Measurements from ENCODE around the gene BTBD1. TPM values are rescaled to one million over a fixed set of nuclear protein-coding genes. Genes with fewer than 3 reads are reported as not detected.

BTBD1 gene
- total and polyA plus RNA-seq, 7 donors, result 93.5 to 193 (median 151) TPM

DNA sequence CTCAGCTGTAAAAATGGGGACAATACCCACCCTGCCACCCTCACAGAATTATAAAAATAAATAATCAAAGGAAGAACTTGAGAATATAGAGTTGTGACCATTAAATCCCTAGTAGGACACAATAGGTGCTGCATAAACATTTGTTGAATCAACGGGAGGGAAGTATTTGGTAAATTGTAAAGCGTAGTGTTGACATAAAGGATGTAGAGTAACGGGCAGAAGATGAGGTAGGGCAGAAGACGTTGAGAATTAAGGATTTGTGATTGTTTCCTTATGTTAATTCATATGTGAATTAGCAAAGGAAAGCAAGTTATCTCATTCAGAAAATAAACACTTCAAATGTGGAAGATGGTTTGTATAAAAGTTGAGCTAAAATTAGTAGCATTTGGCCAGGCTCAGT is 73.9 kb downstream of the BTBD1 start:
- 79 to 87% (median 81%) methylated on average over 4 of the region's 4 CpGs for WGBS, 3 donors
- no peaks in the 10 kb centered on the region for H3K9me3 ChIP-seq

GRCh38 chr15:82992436-82992998 is 74.5 kb downstream of the BTBD1 start:
- Histone ChIP-seq H3K9me3 (no peaks in the 10 kb centered on the region), H3K4me3 (no peak overlapping the region), H3K27ac (no peak overlapping the region), H3K4me1 (no peaks in the 10 kb centered on the region), H3K27me3 (ENCODE audit: insufficient read depth in 3 of 3, low read length in 2 of 3) (no peaks in the 10 kb centered on the region), H3K36me3 (ENCODE audit: insufficient read depth in 1 of 2, low read depth in 1 of 2) (peaks cover 0 to 31% of the 10 kb centered on the region in 2 donors)
- 86 to 94% (median 93%) methylated on average over 3 of the region's 3 CpGs for WGBS, 3 donors
- intact Hi-C loops (cut with DNase I), result no loop called here
- no peak for DNase-seq
- ATAC-seq, result no peak
- TF ChIP-seq, protein P1, sequence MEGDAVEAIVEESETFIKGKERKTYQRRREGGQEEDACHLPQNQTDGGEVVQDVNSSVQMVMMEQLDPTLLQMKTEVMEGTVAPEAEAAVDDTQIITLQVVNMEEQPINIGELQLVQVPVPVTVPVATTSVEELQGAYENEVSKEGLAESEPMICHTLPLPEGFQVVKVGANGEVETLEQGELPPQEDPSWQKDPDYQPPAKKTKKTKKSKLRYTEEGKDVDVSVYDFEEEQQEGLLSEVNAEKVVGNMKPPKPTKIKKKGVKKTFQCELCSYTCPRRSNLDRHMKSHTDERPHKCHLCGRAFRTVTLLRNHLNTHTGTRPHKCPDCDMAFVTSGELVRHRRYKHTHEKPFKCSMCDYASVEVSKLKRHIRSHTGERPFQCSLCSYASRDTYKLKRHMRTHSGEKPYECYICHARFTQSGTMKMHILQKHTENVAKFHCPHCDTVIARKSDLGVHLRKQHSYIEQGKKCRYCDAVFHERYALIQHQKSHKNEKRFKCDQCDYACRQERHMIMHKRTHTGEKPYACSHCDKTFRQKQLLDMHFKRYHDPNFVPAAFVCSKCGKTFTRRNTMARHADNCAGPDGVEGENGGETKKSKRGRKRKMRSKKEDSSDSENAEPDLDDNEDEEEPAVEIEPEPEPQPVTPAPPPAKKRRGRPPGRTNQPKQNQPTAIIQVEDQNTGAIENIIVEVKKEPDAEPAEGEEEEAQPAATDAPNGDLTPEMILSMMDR (IDR thresholded peaks at IDR 0.05), result no peak

More for the DNA sequence above, 73.9 kb downstream of the BTBD1 start:
- Histone ChIP-seq H3K4me1 (no peaks in the 10 kb centered on the region), H3K27ac (no peak overlapping the region), H3K4me3 (no peak overlapping the region), H3K36me3 (ENCODE audit: insufficient read depth in 1 of 2, low read depth in 1 of 2) (peaks cover 0 to 24% of the 10 kb centered on the region in 2 donors), H3K27me3 (ENCODE audit: insufficient read depth in 3 of 3, low read length in 2 of 3) (no peaks in the 10 kb centered on the region)
- intact Hi-C loops (cut with DNase I), result no loop called here
- ATAC-seq (no peak), DNase-seq (no peak)
- TF ChIP-seq, protein P1 (IDR thresholded peaks at IDR 0.05), result no peak

DNA sequence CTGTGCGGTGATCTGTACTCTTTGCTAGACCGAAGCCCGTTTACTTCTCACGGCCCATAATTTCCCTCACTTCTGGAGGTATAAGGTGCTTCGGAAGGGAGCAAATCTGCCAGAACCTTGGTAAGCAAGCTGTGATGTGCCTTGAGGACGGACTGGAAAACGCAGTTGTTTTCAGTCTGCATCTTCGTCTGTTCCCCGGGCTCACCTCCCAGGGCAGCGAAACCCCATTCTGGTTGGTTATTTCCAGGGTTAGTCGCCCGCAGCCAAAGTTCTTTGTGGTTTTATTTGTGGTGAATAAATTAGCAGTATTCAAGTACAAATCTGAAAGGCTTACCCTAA is 80.6 kb downstream of the BTBD1 start:
- Histone ChIP-seq H3K36me3 (ENCODE audit: insufficient read depth in 1 of 2, low read depth in 1 of 2) (peaks cover 0 to 37% of the 10 kb centered on the region in 2 donors), H3K27me3 (ENCODE audit: insufficient read depth in 3 of 3, low read length in 2 of 3) (no peaks in the 10 kb centered on the region), H3K9me3 (no peaks in the 10 kb centered on the region), H3K4me3 (peak overlapping the region; percentile 71), H3K27ac (peak overlapping the region; percentile 89), H3K4me1 (peaks cover 19% of the 10 kb centered on the region)
- no peak for DNase-seq
- ATAC-seq, result peak in 2 of 4 donors; percentile 23 to 35
- 0 to 1% (median 0%) methylated on average over 12 of the region's 12 CpGs for WGBS, 3 donors
- TF ChIP-seq, protein P1 (IDR thresholded peaks at IDR 0.05), result no peak
- intact Hi-C loops (cut with DNase I), result loop anchor here in 1 of 2 donors (2.0 to 10.0 kb wide), 3 partner anchors 24 to 452 kb away; partner anchors contain the start of gene C15orf40

GRCh38 chr15:82985688-82986441 is 81.2 kb downstream of the BTBD1 start, which contains the start of gene RAMAC:
RAMAC (plus strand) TSS chr15:82986210; CDS start chr15:82989019, 2,809 bp downstream.
- Histone ChIP-seq H3K9me3 (no peaks in the 10 kb centered on the region), H3K4me3 (peak within 1 kb of the TSS; percentile 71), H3K27ac (peak within 1 kb of the TSS; percentile 89), H3K27me3 (ENCODE audit: insufficient read depth in 3 of 3, low read length in 2 of 3) (no peaks in the 10 kb centered on the region), H3K36me3 (ENCODE audit: insufficient read depth in 1 of 2, low read depth in 1 of 2) (peaks cover 0 to 34% of the 10 kb centered on the region in 2 donors), H3K4me1 (peaks cover 19% of the 10 kb centered on the region)
- peak; percentile 96 to 99 (median 98) for ATAC-seq
- 1 to 2% (median 2%) methylated on average over 44 to 45 of the region's 45 CpGs for WGBS, 3 donors
- peak; percentile 91 to 96 for DNase-seq
- intact Hi-C loops (cut with DNase I), result loop anchor here in 1 of 2 donors (2.0 to 10.0 kb wide), 3 partner anchors 25 to 451 kb away; partner anchors contain the start of gene C15orf40
- TF ChIP-seq, protein P1 (IDR thresholded peaks at IDR 0.05), result no peak
